Nephron (organoid): Measurements from ENCODE around the gene TTF2.

Experiments used
- H3K27ac Mint-ChIP-seq, 3 experiments: 2 replicates each; pipeline ENCODE4 v1.8.0; 2020; ENCODE audit warnings: mixed read lengths in 3 of 3, mild to moderate bottlenecking in 2 of 3, moderate library complexity in 1 of 3
- H3K27me3 Mint-ChIP-seq: 2 replicates; pipeline ENCODE4 v1.8.0; 2021; ENCODE audit warnings: low read depth, mild to moderate bottlenecking, moderate library complexity, mixed read lengths
- H3K36me3 Mint-ChIP-seq: 2 replicates; pipeline ENCODE4 v1.8.0; 2020; ENCODE audit warnings: low read depth, mixed read lengths
- H3K4me1 Mint-ChIP-seq: 2 replicates; pipeline ENCODE4 v1.8.0; 2020; ENCODE audit warnings: mixed read lengths
- H3K4me3 Mint-ChIP-seq, 3 experiments: 2 replicates each; pipeline ENCODE4 v1.8.0; 2020; ENCODE audit warnings: mild to moderate bottlenecking in 3 of 3, mixed read lengths in 3 of 3, moderate library complexity in 2 of 3
- H3K9me3 Mint-ChIP-seq: 2 replicates; pipeline ENCODE4 v1.8.0; 2020; ENCODE audit warnings: mixed read lengths
- CTCF ChIP-seq, 3 experiments: fragments of 200-600 bp; sonication (generic); IDR thresholded peaks; one replicate each; pipeline ENCODE4 v1.5.0; 2021; ENCODE audit warnings: antibody characterized with exemption in 3 of 3; ENCODE audit not compliant: unreplicated experiment in 3 of 3

TTF2 gene

DNA sequence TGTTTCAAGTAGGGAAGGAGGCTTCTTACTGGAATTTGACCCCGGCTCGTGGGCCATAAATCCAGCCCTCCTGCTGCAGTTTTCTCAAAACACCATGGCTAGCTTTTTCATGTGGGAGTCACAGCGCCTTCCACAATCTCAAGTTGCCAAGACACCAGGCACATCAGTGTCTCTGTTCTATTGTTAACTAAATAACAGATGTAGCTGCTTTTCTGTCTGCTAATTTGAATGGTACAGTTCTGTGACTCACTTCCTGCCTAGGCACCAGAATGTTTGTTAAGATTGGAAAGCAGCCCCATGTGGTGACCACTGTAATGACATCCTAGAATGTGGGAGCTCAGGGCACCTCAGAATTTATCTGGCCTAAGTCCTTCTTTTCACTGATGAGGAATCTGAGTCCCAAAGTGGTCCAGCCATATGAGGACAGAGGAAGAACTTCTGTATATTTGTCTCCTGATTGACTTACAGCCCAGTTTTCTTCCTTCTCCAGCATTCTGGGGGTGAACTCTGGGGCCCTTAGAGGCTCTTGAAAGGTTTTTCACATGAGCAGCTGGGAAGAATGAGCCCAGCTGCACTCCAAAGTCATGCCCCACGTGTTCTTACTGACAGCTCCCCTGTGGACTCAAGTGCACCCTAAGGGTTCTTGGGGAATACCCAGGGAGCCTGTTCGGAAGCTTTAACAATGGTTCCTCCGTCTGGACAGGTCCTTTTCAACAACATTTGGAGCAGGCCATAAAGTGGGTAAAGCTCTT lies 33.9 kb downstream of the TTF2 start:
- Mint-ChIP-seq H3K36me3 (peaks cover 35% of the 10 kb centered on the region), H3K27me3 (no peaks in the 10 kb centered on the region), H3K27ac (peak overlapping the region; percentile 94 to 96 (median 96)), H3K4me1 (peaks cover 59% of the 10 kb centered on the region), H3K9me3 (no peaks in the 10 kb centered on the region), H3K4me3 (peak overlapping the region in 2 of 3 experiments; percentile 34 to 47)
- TF ChIP-seq CTCF (IDR thresholded peaks at IDR 0.05; ENCODE audit: unreplicated experiment in 3 of 3), result no peak

GRCh38 chr1:117094841-117095604 lies 34.9 kb downstream of the TTF2 start:
- H3K27ac Mint-ChIP-seq, result peak overlapping the region; percentile 94 to 96 (median 96)
- peaks cover 59% of the 10 kb centered on the region for H3K4me1 Mint-ChIP-seq

DNA sequence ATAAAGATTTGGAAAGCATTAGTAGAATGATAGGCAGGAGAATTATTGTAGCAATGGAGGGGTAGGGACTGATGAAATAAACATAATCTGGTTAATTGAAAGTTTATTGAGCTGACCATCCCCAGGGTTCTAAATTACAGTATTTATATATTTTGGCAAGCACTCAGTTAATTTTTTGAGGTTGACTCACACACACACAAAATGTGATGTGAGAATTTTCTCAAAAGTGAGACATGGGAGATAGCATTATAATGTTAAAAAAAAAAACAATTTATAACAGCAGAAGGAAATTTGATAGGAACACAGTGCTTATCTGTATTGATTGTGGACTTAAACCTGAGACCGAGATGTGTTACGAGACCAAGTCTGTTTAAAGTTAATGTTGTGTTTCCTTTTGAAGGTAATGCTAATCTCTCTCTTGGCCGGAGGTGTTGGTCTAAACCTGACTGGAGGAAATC lies 36.9 kb downstream of the TTF2 start:
- H3K27ac Mint-ChIP-seq, result peak overlapping the region in 2 of 3 experiments; percentile 10 to 31
- no peak overlapping the region for H3K4me3 Mint-ChIP-seq
- no peaks in the 10 kb centered on the region for H3K9me3 Mint-ChIP-seq
- peaks cover 44% of the 10 kb centered on the region for H3K4me1 Mint-ChIP-seq
- TF ChIP-seq CTCF (IDR thresholded peaks at IDR 0.05; ENCODE audit: unreplicated experiment in 3 of 3), result no peak
- no peaks in the 10 kb centered on the region for H3K27me3 Mint-ChIP-seq
- H3K36me3 Mint-ChIP-seq, result peaks cover 30% of the 10 kb centered on the region

More at GRCh38 chr1:117094841-117095604, 34.9 kb downstream of the TTF2 start:
- H3K27me3 Mint-ChIP-seq, result no peaks in the 10 kb centered on the region
- TF ChIP-seq CTCF (IDR thresholded peaks at IDR 0.05; ENCODE audit: unreplicated experiment in 3 of 3), result no peak
- H3K36me3 Mint-ChIP-seq, result peaks cover 38% of the 10 kb centered on the region
- H3K4me3 Mint-ChIP-seq, result no peak overlapping the region
- H3K9me3 Mint-ChIP-seq, result no peaks in the 10 kb centered on the region

DNA sequence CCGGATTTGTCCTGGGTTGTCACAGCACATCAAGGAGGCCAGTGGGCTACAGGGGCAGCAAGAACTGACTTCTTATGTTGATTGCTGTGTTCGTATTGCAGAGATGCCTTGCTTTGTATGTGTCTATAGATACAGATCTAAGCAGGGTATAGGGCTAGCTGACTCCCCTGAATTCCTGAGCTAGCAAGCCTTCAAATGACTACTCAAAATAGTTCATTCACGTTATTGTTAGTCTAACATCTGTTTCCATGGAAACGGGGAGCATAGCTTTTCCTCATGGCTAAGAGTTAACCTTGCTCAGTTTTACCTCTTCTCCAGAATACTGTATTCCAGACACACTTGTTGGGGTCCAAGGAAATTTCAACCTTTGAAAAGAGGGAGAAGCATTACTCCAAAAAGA lies 37.3 kb downstream of the TTF2 start:
- H3K9me3 Mint-ChIP-seq, result no peaks in the 10 kb centered on the region
- H3K27ac Mint-ChIP-seq, result no peak overlapping the region
- peaks cover 39% of the 10 kb centered on the region for H3K4me1 Mint-ChIP-seq
- peaks cover 33% of the 10 kb centered on the region for H3K36me3 Mint-ChIP-seq
- no peaks in the 10 kb centered on the region for H3K27me3 Mint-ChIP-seq
- TF ChIP-seq CTCF (IDR thresholded peaks at IDR 0.05; ENCODE audit: unreplicated experiment in 3 of 3), result no peak
- no peak overlapping the region for H3K4me3 Mint-ChIP-seq

DNA sequence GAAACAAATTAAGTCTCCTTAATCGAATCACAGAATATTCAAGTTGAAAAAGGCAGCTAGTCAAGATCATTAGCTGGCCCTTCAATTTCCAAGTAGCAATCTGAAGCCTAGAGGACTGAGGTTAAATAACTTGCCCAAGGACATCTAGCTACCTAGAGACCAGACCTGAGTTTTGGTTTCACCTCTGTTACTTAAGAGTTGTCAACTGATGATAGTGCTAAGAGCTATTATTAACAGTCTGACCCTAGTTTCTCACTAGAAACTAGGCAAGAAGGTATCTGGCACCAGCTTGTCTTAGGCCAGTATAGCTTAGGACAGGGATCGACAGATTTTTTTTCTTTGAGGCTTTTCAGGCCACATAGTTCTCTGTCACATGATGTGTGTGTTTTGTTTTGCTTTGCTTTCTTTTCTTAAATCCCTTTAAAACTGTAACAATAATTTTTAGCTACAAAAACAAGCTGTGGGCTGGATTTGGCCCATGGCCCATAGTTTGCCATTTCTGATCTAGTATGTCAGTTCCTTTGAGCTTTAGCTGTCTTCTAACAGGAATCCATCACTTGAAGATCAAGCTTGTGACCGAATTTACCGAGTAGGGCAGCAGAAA lies 38.3 kb downstream of the TTF2 start:
- Mint-ChIP-seq H3K4me3 (no peak overlapping the region), H3K4me1 (peaks cover 30% of the 10 kb centered on the region), H3K27me3 (no peaks in the 10 kb centered on the region), H3K36me3 (peaks cover 40% of the 10 kb centered on the region), H3K27ac (no peak overlapping the region), H3K9me3 (no peaks in the 10 kb centered on the region)
- no peak for TF ChIP-seq CTCF (IDR thresholded peaks at IDR 0.05; ENCODE audit: unreplicated experiment in 3 of 3)
